ENCODE results near the gene FAM83E. TPM values are rescaled to one million over a fixed set of nuclear protein-coding genes. Genes with fewer than 3 reads are reported as not detected.
"Not testable (repeated sequence)": the region's sequence is repeated elsewhere in the genome, so short reads cannot be mapped to it uniquely, and the experiment has no call there.

The FAM83E gene
- total RNA-seq, 2 donors from 2014 or later, result 2.8 to 8.8 TPM

- no peaks in the 10 kb centered on the region for H3K4me1 ChIP-seq (replicated peaks)
- no peaks in the 10 kb centered on the region for H3K9me3 ChIP-seq
- no peak overlapping the region for H3K4me3 ChIP-seq
- intact Hi-C loops (cut with DNase I), result no loop called here
- peak; percentile 51 for DNase-seq (ENCODE audit: low spot score)
- H3K27me3 ChIP-seq (replicated peaks; ENCODE audit: insufficient read depth), result no peaks in the 10 kb centered on the region
- TF ChIP-seq POLR2A (IDR thresholded peaks at IDR 0.05) (no peak), POLR2AphosphoS5 (IDR thresholded peaks at IDR 0.05) (peak; percentile 63), CTCF (IDR thresholded peaks at IDR 0.05) (no peak)
- WGBS, result 64% methylated on average over 35 of the region's 35 CpGs
- H3K27ac ChIP-seq, result no peak overlapping the region
- H3K36me3 ChIP-seq, result no peaks in the 10 kb centered on the region
Measured at GRCh38 chr19:48660852-48661710, 46.2 kb upstream of the FAM83E start.

GRCh38 chr19:48659768-48660167, 44.9 kb upstream of the FAM83E start:
- Histone ChIP-seq H3K4me3 (no peak overlapping the region), H3K36me3 (no peaks in the 10 kb centered on the region), H3K9me3 (no peaks in the 10 kb centered on the region), H3K4me1 (replicated peaks) (no peaks in the 10 kb centered on the region), H3K27me3 (replicated peaks; ENCODE audit: insufficient read depth) (no peaks in the 10 kb centered on the region), H3K27ac (no peak overlapping the region)
- intact Hi-C loops (cut with DNase I), result no loop called here
- DNase-seq (ENCODE audit: low spot score), result no peak
- WGBS, result 76% methylated on average over 5 of the region's 5 CpGs
- TF ChIP-seq POLR2A (IDR thresholded peaks at IDR 0.05), result no peak
- no peak for TF ChIP-seq CTCF (IDR thresholded peaks at IDR 0.05)
- no peak for TF ChIP-seq POLR2AphosphoS5 (IDR thresholded peaks at IDR 0.05)

- no peak overlapping the region for H3K27ac ChIP-seq
- TF ChIP-seq POLR2AphosphoS5 (IDR thresholded peaks at IDR 0.05), result no peak
- TF ChIP-seq POLR2A (IDR thresholded peaks at IDR 0.05), result no peak
- no peak for TF ChIP-seq CTCF (IDR thresholded peaks at IDR 0.05)
- intact Hi-C loops (cut with DNase I), result no loop called here
- H3K4me3 ChIP-seq, result no peak overlapping the region
- 96% methylated on average over 6 of the region's 6 CpGs for WGBS
- no peaks in the 10 kb centered on the region for H3K27me3 ChIP-seq (replicated peaks; ENCODE audit: insufficient read depth)
- no peak for DNase-seq (ENCODE audit: low spot score)
- H3K4me1 ChIP-seq (replicated peaks), result no peaks in the 10 kb centered on the region
- no peaks in the 10 kb centered on the region for H3K9me3 ChIP-seq
- H3K36me3 ChIP-seq, result no peaks in the 10 kb centered on the region
Measured at GRCh38 chr19:48658483-48658882, 43.6 kb upstream of the FAM83E start.

- H3K4me3 ChIP-seq; H3K27ac ChIP-seq; H3K27me3 ChIP-seq (replicated peaks; ENCODE audit: insufficient read depth); intact Hi-C loops (cut with DNase I); H3K9me3 ChIP-seq; DNase-seq (ENCODE audit: low spot score); H3K4me1 ChIP-seq (replicated peaks); H3K36me3 ChIP-seq: not testable (repeated sequence)
- 92% methylated on average over 5 of the region's 5 CpGs for WGBS
Measured at GRCh38 chr19:48657828-48658227, 43.0 kb upstream of the FAM83E start.

GRCh38 chr19:48656840-48657474, 42.1 kb upstream of the FAM83E start:
- intact Hi-C loops (cut with DNase I), result no loop called here
- no peaks in the 10 kb centered on the region for H3K36me3 ChIP-seq
- TF ChIP-seq CTCF (IDR thresholded peaks at IDR 0.05) (no peak), POLR2A (IDR thresholded peaks at IDR 0.05) (no peak), POLR2AphosphoS5 (IDR thresholded peaks at IDR 0.05) (no peak)
- H3K27ac ChIP-seq, result no peak overlapping the region
- no peaks in the 10 kb centered on the region for H3K9me3 ChIP-seq
- no peak for DNase-seq (ENCODE audit: low spot score)
- WGBS, result 41% methylated on average over 16 of the region's 16 CpGs
- H3K27me3 ChIP-seq (replicated peaks; ENCODE audit: insufficient read depth), result no peaks in the 10 kb centered on the region
- H3K4me1 ChIP-seq (replicated peaks), result no peaks in the 10 kb centered on the region
- H3K4me3 ChIP-seq, result no peak overlapping the region

Measured in prostate gland (tissue), 2 donors.